Activated CD4-positive, alpha-beta T cell treated with anti-CD3 and anti-CD28 coated beads, Interleukin-2, amount 50 U/mL, for 24 hours (primary cell): ENCODE data around the gene MUSTN1.

Experiments used
- DNase-seq, 2 donors: peaks; one replicate each; pipeline ENCODE4 v3.0.0-alpha.2; 2020; ENCODE audit warnings: low read depth in 1 of 2, low spot score in 1 of 2

The MUSTN1 gene

GRCh38 chr3:52787672-52788625 lies 46.9 kb downstream of the MUSTN1 start:
- DNase-seq: no peak

GRCh38 chr3:52787246-52787645 lies 47.6 kb downstream of the MUSTN1 start:
- no peak for DNase-seq

- DNase-seq: no peak
Observed at GRCh38 chr3:52786330-52787215, 48.2 kb downstream of the MUSTN1 start.

- no peak for DNase-seq
Observed at GRCh38 chr3:52784931-52785590, 49.8 kb downstream of the MUSTN1 start.

GRCh38 chr3:52784021-52784621 lies 50.7 kb downstream of the MUSTN1 start:
- DNase-seq: no peak

- no peak for DNase-seq
Observed at GRCh38 chr3:52783211-52783555, 51.6 kb downstream of the MUSTN1 start.
